Activated T-cell treated with anti-CD3 and anti-CD28 coated beads, Interleukin-2, amount 50 U/mL, for 4 hours (primary cell): Measurements from ENCODE around the gene HIRA. TPM values are rescaled to one million over a fixed set of nuclear protein-coding genes. Genes with fewer than 3 reads are reported as not detected.
"Not testable (repeated sequence)": the region's sequence is repeated elsewhere in the genome, so short reads cannot be mapped to it uniquely, and the experiment has no call there.

Source experiments
- ATAC-seq, 2 donors: fragments of 200-7000 bp; cut with Tn5 transposase; one replicate each; pipeline ENCODE4 v1.10.0; 2021
- DNase-seq: peaks from one replicate; pipeline ENCODE4 v3.0.0-alpha.2; 2020
- H3K27me3 Mint-ChIP-seq: one replicate; pipeline ENCODE4 v1.8.0; 2021; ENCODE audit warnings: low read depth, mixed read lengths
- H3K36me3 Mint-ChIP-seq: one replicate; pipeline ENCODE4 v1.8.0; 2022; ENCODE audit warnings: mixed read lengths; ENCODE audit not compliant: insufficient read depth
- H3K4me1 Mint-ChIP-seq: one replicate; pipeline ENCODE4 v1.8.0; 2021; ENCODE audit warnings: low read depth, mixed read lengths
- H3K4me3 Mint-ChIP-seq: one replicate; pipeline ENCODE4 v1.8.0; 2021; ENCODE audit warnings: mild to moderate bottlenecking, moderate library complexity, mixed read lengths
- H3K9me3 Mint-ChIP-seq: one replicate; pipeline ENCODE4 v1.8.0; 2021; ENCODE audit warnings: mixed read lengths
- total RNA-seq, 3 donors: library from RNA; stranded (reverse); gene quantifications; one replicate each; pipeline ENCODE4 v1.2.1, GENCODE V29; 2021

HIRA gene
- total RNA-seq, 3 donors from 2014 or later, result 36.8 to 41.4 (median 38.2) TPM

DNA sequence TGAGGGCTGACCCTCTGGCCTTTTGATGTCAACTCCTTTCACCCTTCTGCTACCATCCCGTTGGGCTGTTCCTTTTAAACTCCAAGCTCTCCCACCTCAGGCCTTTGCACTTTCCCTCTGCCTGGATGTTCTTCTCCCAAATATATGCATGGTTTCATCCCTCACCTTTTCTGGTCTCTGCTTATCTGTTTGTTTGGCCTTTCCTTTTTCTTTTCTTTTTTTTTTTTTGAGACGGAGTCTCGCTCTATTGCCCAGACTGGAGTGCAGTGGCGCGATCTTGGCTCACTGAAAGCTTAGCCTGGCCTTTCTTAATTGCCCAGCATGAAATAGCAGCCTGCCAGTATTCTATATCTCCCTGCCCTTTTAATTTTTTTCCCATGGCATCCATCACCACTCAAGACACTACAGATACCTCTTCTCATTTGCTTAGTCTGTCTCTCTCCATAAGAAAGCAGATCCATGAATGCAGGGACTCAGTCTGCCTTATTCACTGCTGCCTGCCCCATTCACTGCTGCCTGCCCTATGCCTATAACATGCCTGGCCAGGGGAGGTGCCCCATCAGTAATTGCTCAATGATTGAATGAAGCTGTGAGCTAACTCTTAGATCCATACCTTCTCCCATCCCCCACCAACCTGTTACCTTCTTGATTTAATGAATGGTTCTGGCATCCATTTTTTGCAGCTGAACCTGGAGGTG is 81.6 kb downstream of the HIRA start:
- ATAC-seq (no peak), DNase-seq (no peak)
- H3K4me1 Mint-ChIP-seq, result no peaks in the 10 kb centered on the region
- no peaks in the 10 kb centered on the region for H3K27me3 Mint-ChIP-seq
- no peak overlapping the region for H3K4me3 Mint-ChIP-seq
- peaks cover 48% of the 10 kb centered on the region for H3K36me3 Mint-ChIP-seq
- H3K9me3 Mint-ChIP-seq, result no peaks in the 10 kb centered on the region

DNA sequence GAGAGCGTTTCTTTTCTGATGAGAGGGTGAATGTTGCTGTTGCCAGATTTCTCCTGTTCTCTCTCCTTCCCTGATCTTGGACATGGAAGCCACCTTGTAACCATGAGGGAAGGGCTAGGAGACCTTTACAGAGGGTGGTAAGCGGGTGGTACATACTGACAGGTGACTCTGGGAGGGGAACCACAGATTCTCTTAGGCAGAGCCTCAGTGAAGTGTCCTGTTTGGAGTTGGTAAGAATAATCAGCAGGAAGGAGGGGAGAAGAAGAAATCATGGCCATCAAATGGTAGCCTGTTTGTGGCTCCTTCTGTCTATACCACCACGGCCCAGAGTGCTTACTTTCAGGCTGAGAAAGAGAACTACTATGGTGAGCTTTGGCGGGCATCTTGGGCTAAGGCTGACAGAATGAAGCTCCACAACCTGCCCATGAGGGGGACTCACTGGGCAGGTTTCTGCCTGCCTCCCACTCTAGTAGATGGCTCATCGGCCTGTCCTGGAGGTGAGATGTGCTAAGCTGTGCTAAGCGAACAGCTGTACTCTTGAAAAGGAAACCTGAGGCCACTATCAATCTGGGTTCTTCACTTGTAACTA is 84.8 kb downstream of the HIRA start:
- H3K9me3 Mint-ChIP-seq, result peaks cover 6% of the 10 kb centered on the region
- H3K4me1 Mint-ChIP-seq, result no peaks in the 10 kb centered on the region
- peaks cover 60% of the 10 kb centered on the region for H3K36me3 Mint-ChIP-seq
- H3K27me3 Mint-ChIP-seq, result no peaks in the 10 kb centered on the region
- H3K4me3 Mint-ChIP-seq, result no peak overlapping the region
- ATAC-seq (no peak), DNase-seq (no peak)

DNA sequence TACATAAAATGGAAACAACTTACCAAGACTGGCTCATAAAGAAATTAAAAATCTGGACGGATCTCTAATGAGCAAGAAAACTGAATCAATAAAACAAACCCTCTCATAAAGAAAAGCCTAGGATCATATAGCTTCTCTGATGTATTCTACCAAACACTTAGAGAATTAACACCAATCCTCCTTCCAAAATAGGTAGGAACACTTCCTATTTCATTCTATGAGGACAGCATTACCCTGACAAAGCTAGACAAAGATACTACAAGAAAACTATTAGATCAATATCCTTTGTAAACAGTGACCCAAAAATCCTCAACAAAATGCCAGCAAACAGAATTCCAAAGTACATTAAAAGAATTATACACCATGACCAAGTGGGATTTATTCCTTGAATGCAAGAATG is 87.1 kb downstream of the HIRA start:
- Mint-ChIP-seq H3K36me3 (peaks cover 61% of the 10 kb centered on the region), H3K27me3 (no peaks in the 10 kb centered on the region), H3K4me3 (no peak overlapping the region), H3K9me3 (peaks cover 15% of the 10 kb centered on the region), H3K4me1 (no peaks in the 10 kb centered on the region)
- DNase-seq, result no peak
- ATAC-seq, result no peak

DNA sequence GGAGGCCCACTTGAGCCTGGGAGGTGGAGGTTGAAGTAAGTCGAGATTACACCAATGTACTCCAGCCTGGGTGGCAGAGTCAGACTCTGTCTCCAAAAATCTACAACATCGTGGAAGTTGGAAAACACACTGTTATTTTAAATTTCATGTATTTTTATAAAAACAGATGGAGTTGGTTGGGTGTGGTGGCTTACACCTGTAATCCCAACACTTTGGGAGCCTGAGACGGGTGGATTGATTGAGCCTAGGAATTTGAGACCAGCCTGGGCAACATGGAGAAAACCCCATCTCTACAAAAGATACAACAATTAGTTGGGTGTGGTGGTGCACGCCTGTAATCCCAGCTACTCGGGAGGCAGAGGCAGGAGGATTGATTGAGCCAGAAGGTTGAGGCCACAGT is 88.1 kb downstream of the HIRA start:
- H3K9me3 Mint-ChIP-seq, result peaks cover 22% of the 10 kb centered on the region
- H3K27me3 Mint-ChIP-seq, result no peaks in the 10 kb centered on the region
- DNase-seq, result no peak
- no peaks in the 10 kb centered on the region for H3K4me1 Mint-ChIP-seq
- no peak for ATAC-seq
- no peak overlapping the region for H3K4me3 Mint-ChIP-seq
- peaks cover 67% of the 10 kb centered on the region for H3K36me3 Mint-ChIP-seq

DNA sequence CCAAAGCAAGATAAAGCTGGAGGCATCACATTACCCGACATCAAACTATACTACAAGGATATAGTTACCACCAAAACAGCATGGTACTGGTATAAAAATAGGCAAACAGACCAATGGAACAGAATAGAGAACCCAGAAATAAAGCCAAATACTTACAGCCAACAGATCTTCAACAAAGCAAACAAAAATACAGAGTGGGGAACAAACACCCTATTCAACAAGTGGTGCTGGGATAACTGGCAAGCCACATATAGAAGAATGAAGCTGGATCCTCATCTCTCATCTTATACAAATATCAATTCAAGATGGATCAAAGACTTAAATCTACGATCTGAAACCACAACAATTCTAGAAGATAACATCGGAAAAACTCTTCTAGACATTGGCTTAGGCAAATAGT is 90.0 kb downstream of the HIRA start:
- H3K36me3 Mint-ChIP-seq, result peaks cover 80% of the 10 kb centered on the region
- no peaks in the 10 kb centered on the region for H3K4me1 Mint-ChIP-seq
- DNase-seq, result no peak
- ATAC-seq, result no peak
- no peaks in the 10 kb centered on the region for H3K27me3 Mint-ChIP-seq
- no peak overlapping the region for H3K4me3 Mint-ChIP-seq
- peaks cover 36% of the 10 kb centered on the region for H3K9me3 Mint-ChIP-seq

DNA sequence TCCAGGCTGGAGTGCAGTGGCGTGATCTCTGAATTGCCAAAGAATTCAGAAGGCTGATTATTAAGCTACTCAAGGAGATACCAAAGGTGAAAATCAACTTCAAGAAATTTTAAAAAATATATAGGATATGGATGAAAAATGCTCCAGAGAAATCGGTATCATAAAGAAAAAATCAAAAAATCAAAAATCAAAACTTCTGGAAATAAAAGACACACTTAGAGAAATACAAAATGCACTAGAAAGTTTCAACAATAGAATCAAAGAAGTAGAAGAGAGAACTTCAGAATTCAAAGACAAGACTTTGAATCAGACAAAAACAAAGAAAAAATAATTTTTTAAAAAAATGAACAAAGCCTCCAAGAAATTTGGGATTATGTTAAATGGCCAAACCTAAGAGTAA is 94.4 kb downstream of the HIRA start:
- Mint-ChIP-seq H3K4me1 (no peaks in the 10 kb centered on the region), H3K4me3 (no peak overlapping the region), H3K9me3 (peaks cover 52% of the 10 kb centered on the region), H3K36me3 (peaks cover 80% of the 10 kb centered on the region), H3K27me3 (no peaks in the 10 kb centered on the region)
- ATAC-seq (no peak), DNase-seq (no peak)

DNA sequence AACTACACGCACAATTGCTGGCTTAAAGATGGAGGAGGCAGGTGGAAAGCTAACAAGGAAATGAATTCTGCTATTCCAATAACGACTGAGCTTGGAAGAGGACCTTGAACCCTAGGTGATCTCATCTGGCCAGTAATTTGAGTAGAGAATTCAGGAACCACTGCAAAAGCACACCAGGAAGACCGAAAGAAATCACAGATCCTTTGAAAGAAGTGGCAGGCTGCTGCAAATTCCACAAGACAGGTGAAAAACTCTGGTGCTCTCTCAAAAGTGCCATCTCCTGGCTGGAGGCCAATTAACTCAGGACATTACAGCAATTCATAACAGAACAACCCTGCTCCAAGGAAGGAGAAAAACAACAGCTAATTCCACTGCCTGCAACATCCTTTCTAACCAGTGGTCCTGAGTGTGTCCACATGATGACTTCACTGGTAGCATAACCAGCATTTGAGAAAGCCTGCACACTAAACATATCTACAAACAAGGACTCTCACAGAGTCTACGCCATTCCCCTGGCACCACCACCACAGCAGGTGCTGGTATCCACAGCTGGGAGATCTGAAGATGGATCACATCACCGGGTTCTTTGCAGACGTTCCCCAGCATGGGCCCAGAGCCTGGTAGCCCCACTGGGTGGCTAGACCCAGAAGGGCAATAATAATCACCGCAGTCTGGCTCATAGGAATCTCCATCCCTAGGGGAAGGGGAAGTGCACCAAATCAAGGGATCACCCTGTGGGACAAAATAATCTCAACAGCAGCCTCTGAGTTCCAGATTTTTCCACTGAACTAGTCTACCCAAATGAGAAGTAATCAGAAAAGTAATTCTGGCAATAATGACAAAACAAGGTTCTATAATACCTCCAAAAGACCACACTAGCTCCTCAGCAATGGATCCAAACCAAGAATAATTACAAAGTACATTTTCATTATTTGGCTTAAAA is 95.1 kb downstream of the HIRA start:
- Mint-ChIP-seq H3K4me1 (no peaks in the 10 kb centered on the region), H3K9me3 (peaks cover 52% of the 10 kb centered on the region), H3K27me3 (no peaks in the 10 kb centered on the region), H3K36me3 (peaks cover 80% of the 10 kb centered on the region), H3K4me3 (no peak overlapping the region)
- DNase-seq (no peak), ATAC-seq (no peak)

DNA sequence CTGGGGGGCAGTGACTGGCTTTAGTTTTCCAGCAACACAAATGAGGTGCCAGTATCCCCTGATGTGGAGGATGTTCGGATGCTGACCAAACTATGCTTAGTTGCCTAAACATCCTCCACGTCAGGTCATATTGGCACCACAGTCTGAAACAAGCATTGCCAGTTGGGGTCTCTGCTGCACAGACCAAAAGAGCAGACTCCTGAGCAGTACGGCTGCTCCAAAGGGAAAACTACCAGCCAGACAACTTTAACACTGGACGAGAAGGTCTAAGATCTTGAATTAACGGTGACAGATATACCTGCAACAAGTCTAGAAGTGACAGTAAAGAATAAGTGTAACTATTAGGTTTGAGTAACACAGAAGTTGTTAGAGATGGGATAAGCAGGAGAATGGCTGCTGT is 99.6 kb downstream of the HIRA start:
- H3K4me1 Mint-ChIP-seq, result no peaks in the 10 kb centered on the region
- ATAC-seq (no peak), DNase-seq (no peak)
- H3K4me3 Mint-ChIP-seq, result no peak overlapping the region
- H3K36me3 Mint-ChIP-seq, result peaks cover 66% of the 10 kb centered on the region
- peaks cover 22% of the 10 kb centered on the region for H3K9me3 Mint-ChIP-seq
- H3K27me3 Mint-ChIP-seq, result no peaks in the 10 kb centered on the region

DNA sequence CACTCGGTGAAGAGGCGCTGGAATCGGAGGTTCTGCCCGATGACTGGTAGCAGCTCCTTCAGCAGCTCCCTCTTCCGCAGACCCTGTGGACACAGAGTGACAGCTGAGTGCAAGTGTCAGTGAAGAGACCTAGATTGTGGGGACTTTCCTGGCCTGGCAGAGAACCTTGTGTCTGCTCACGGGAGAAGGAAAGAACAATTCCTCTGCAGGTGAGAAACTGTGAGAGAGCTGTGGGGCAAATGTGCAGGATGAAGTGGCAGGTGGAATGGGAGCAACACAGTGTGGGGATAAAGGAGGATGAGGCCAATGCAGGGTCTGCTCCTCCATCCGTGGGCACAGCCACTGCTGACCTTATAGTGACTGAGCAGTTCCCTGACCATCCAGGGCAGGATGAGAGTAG is 100.1 kb downstream of the HIRA start:
- no peaks in the 10 kb centered on the region for H3K4me1 Mint-ChIP-seq
- H3K27me3 Mint-ChIP-seq, result no peaks in the 10 kb centered on the region
- DNase-seq (no peak), ATAC-seq (no peak)
- H3K9me3 Mint-ChIP-seq, result peaks cover 22% of the 10 kb centered on the region
- peaks cover 61% of the 10 kb centered on the region for H3K36me3 Mint-ChIP-seq
- H3K4me3 Mint-ChIP-seq, result no peak overlapping the region

DNA sequence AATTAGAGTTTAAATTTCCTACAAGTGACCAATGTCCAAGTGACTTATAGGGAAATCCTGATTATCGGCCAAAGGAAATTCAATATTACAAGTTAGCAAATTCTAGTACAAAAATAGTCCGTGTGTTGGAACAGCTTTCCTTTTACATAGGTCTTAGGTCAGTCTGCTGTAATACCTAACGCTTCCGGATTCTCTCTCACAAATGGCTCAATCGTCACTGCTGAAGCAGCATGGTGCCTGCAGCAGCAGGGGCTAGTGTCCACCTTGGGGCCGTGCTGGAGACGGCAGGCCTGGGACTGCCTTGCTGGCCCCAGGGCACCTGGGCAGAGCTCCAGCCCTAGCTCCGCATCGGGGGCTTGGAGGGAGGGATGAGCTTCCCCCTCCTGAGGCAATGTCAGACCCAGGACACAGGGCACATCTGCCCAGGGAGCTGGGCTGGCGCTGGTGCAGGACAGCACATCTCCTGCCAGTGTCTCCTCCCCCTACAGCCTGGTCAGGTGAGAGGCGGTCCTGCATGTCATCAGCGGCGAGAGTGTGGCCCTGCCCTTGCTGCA is 100.6 kb downstream of the HIRA start:
- no peaks in the 10 kb centered on the region for H3K4me1 Mint-ChIP-seq
- DNase-seq (no peak), ATAC-seq (no peak)
- H3K27me3 Mint-ChIP-seq, result no peaks in the 10 kb centered on the region
- H3K4me3 Mint-ChIP-seq, result no peak overlapping the region
- peaks cover 25% of the 10 kb centered on the region for H3K9me3 Mint-ChIP-seq
- peaks cover 56% of the 10 kb centered on the region for H3K36me3 Mint-ChIP-seq

DNA sequence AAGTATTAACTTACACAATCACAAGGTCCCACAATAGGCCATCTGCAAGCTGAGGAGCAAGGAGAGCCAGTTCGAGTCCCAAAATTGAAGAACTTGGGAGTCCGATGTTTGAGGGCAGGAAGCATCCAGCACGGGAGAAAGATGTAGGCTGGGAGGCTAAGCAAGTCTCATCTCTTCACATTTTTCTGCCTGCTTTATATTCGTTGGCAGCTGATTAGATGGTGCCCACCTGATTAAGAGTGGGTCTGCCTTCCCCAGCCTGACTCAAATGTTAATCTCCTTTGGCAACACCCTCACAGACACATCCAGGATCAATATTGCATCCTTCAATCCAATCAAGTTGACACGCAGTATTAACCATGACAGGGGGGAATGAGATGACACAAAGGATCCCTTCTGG is 101.3 kb downstream of the HIRA start:
- peaks cover 20% of the 10 kb centered on the region for H3K9me3 Mint-ChIP-seq
- ATAC-seq, DNase-seq, H3K4me3 Mint-ChIP-seq, H3K4me1 Mint-ChIP-seq, H3K27me3 Mint-ChIP-seq: not testable (repeated sequence)
- peaks cover 50% of the 10 kb centered on the region for H3K36me3 Mint-ChIP-seq

DNA sequence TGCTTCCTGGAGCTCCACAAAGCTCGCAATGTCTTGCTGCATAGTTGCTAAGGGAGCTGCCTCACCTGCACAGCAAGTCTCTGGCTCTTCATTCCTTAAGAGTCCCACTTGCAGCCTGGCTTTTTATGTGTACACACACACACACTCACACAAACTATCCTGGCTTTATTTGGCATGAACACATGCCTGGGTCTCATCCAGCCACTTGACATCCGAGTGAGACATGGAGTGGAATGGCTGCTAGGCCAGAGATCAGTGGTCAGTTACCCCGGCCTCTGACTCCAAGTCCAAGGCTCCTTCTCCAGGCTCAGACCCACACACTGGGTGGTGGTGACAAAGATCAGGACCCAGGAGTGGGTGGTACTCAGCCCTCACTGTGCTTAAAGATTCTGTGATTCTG is 102.1 kb downstream of the HIRA start:
- Mint-ChIP-seq H3K36me3 (peaks cover 45% of the 10 kb centered on the region), H3K27me3 (no peaks in the 10 kb centered on the region), H3K9me3 (peaks cover 15% of the 10 kb centered on the region), H3K4me3 (no peak overlapping the region), H3K4me1 (no peaks in the 10 kb centered on the region)
- ATAC-seq (no peak), DNase-seq (no peak)

DNA sequence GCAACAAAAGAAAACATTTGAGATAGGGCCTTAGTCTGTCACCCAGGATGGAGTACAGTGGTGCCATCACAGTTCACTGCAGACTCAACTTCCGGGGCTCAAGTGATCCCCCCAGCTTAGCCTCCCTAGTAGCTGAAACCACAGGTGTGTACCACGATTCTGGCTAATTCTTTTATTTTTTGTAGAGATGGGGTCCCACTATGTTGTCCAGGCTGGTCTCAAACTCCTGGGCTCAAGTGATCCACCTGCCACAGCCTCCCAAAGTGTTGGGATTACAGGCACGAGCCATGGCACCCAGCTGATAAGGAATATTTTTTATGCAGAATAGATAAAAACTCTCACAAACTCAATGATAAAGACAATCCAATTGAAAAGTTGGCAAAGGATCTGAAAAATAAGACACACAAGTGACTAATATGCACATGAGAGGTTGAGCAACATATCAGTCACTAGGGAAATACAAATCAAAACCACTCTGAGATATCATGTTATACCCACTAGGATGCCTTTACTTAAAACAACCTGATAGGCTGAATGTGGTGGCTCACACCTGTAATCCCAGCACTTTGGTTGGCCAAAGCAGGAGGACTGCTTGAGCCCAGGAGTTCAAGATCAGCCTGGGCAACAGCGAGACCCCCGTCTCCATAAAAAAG is 106.1 kb downstream of the HIRA start:
- Mint-ChIP-seq H3K9me3 (peaks cover 5% of the 10 kb centered on the region), H3K4me3 (no peak overlapping the region), H3K4me1 (no peaks in the 10 kb centered on the region), H3K27me3 (no peaks in the 10 kb centered on the region), H3K36me3 (peaks cover 20% of the 10 kb centered on the region)
- ATAC-seq (no peak), DNase-seq (no peak)

DNA sequence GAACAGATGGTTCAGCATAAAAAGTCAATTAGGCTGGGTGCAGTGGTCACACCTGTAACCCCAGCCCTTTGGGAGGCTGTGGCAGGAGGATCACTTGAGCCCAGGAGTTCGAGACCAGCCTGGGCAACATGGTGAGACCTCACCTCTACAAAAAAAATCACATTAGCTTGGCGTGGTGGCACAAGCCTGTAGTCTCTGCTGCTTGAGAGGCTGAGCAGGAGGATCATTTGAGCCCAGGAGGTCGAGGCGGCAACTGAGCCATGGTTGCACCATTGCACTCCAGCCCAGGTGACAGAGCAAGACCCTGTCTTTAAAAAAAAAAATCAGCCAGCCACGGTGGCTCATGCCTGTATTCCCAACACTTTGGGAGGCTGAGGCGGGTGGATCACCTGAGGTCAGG is 108.1 kb downstream of the HIRA start:
- ATAC-seq, H3K9me3 Mint-ChIP-seq, DNase-seq, H3K27me3 Mint-ChIP-seq, H3K4me3 Mint-ChIP-seq, H3K36me3 Mint-ChIP-seq, H3K4me1 Mint-ChIP-seq: not testable (repeated sequence)
